Measurements from ENCODE around the gene TRAPPC3L.
"Not testable (repeated sequence)": the region's sequence is repeated elsewhere in the genome, so short reads cannot be mapped to it uniquely, and the experiment has no call there.

The TRAPPC3L gene

DNA sequence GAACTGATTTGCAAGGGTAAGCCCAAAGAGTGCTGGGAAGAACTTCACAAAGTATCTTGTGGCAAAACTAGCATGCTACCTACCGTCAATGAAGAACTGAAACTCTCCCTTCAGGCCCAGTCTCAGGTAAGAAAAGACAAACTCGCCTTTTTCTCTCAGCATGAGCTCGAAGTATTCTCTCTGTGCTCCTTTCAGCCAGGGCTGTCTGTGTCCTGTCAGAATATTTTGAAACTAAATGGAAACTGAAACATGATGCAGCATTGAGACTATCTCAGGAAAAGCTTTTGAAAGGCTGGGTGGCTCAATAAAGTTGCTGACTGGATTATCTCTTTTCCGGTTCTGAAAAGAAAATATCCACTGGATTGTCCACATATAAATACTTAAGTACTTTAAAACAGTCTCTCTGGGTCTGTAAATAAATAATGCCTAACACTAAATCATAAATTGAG is 33.3 kb downstream of the TRAPPC3L start:
- DNase-seq = no peak

DNA sequence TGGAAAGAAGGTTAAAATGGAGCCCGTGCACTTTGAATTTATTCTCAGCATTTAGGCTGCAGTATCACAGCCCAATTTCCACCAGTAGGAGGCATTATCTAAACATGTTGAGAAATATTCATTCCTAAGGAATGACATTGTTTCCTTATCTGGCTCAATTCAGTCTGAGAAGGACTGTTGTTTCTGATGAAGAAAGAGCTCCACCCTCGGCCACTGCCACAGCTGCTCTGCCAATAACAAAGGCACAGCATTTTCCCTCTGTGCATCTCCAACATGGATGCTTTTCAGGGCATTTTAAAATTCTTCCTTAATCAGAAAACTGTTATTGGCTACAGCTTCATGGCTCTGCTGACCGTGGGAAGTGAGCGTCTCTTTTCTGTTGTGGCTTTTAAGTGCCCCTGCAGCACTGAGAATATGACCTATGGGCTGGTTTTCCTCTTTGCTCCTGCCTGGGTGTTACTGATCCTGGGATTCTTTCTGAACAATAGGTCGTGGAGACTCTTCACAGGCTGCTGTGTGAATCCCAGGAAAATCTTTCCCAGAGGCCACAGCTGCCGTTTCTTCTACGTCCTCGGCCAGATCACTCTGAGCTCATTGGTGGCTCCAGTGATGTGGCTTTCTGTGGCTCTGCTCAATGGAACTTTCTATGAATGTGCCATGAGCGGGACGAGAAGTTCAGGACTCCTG is 33.9 kb downstream of the TRAPPC3L start, which contains the start of gene CALHM5:
Gene CALHM5 (plus strand): TSS at position 216 of the 687 bp plus-strand sequence. CDS start 58 bp downstream, at position 274.
- DNase-seq = peak; percentile 92

DNA sequence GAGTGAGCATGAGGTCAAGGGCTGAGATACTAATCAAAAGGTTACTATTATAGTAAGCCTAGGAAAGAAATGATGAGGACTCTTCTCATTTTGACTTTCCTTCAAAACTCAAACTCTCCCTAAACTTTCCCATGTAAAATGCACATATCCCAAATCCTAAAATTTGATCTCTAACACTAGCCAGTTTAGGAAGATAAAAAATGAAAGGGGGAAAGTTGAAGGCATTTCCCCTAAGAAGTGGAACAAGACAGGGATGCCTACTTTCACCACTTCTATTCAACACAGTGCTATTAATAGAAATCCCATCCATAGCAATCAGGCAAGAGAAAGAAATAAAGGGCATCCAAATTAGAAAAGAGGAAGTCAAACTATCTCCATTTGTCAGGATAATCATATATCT is 37.0 kb downstream of the TRAPPC3L start:
- no peak for DNase-seq

DNA sequence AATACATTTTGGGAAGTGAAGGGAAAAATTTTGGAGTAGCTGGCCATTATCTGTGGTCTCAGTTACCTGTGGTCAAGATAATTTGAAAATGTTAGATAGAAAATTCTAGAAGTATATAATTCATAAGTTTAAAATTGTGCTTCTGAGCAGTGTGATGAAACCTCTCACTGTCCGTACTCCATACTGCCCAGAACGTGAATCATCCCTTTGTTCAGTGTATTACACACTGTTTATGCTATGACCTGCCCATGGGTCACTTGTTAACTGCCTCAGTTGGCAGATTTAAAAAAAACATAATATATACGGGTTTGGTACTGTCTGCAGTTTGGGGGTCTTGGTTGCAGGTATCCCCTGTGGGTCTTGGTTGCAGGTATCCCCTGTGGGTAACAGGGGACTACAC is 38.2 kb downstream of the TRAPPC3L start:
- peak; percentile 64 for DNase-seq

DNA sequence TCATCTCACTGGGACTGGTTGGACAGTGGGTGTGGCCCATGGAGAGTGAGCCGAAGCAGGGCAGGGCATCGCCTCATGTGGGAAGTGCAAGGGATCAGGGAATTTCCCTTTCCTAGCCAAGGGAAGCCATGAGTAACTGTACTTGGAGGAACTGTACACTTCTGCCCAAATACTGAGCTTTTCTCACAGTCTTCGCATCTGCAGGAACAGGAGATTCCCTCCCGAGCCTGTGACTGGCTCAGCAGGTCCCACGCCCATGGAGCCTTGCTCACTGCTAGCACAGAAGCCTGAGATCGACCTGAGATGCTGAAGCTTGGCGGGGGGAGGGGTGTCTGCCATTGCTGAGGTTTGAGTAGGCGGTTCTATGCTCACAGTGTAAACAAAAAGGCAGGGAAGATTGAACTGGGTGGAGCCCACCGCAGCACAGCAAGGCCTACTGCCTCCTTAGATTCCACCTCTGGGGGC is 44.5 kb downstream of the TRAPPC3L start:
- DNase-seq = no peak

DNA sequence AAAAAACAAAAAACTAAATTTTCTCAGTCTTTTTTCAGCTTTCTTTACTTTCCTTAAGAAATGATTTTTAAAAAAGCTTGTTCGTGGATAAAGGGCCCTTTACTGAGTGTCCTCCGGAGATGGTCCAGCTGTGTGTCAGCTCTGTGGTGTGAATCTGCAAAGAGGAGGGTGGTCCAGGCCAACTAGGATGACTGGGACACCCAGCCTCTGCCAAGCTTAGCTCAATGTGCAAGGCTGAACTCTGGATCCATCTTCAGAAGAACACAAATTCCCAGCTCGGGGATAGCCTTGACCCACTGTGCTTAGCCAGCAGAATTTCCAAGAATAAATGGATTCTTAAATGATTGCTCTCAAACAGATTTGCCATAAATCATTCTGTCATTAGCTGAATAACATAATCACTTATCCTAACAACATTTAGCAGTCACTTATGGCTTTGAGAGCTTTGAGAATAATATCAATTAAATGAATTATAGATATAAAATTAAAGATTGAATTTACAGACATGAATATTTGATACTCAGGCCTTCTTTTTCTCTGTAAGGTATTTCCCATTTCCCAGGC is 48.3 kb downstream of the TRAPPC3L start:
- no peak for DNase-seq

DNA sequence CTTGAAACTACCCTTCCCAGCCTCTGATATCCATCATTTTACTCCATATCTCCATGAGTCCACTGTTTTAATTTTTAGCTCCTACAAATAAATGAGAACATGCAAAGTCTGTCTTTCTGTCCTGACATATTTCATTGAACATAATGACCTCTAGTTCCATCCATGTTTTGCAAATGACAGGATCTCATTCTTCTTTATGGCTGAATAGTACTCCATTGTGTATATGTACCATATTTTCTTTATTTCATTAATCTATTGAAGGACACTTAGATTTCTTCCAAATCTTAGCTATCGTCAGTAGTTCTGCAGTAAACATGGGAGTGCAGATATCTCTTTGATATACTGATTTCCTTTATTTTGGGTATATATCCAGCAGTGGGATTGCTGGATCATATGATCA is 50.3 kb downstream of the TRAPPC3L start:
- DNase-seq = not testable (repeated sequence)

DNA sequence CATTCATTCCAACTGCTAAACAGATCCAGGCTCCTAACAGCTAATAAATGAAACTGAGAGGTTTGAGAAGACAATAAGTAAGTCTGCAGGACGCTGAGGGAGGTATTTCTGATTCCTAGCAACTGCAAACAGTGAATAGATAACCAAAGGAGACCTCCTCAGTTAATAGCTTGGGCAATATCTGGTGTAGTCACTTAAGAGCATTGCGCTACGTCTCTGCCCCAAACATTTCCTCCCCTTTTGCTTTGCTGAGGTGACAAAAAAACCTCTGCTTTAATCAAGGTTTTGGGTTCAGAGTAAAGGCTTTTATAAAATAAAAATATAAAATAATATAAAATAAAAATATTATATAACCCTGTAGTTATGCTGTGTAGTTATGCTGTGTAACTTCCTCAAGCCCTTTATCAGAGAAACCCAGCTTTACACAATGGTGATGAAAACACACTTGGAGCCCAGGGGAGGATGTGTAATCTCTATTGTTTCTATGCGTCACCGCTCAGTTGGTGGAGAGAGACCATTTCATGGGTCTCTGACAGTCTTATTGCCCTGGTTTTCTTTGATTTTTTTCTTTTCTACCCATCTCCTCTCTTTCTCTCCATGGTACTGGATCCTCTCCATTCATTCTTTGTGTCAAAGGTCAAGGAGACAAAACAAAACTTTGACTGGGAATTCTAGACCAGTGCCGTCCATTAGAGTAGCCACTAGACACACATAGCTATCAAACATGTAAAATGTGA is 53.0 kb downstream of the TRAPPC3L start:
- DNase-seq = no peak

DNA sequence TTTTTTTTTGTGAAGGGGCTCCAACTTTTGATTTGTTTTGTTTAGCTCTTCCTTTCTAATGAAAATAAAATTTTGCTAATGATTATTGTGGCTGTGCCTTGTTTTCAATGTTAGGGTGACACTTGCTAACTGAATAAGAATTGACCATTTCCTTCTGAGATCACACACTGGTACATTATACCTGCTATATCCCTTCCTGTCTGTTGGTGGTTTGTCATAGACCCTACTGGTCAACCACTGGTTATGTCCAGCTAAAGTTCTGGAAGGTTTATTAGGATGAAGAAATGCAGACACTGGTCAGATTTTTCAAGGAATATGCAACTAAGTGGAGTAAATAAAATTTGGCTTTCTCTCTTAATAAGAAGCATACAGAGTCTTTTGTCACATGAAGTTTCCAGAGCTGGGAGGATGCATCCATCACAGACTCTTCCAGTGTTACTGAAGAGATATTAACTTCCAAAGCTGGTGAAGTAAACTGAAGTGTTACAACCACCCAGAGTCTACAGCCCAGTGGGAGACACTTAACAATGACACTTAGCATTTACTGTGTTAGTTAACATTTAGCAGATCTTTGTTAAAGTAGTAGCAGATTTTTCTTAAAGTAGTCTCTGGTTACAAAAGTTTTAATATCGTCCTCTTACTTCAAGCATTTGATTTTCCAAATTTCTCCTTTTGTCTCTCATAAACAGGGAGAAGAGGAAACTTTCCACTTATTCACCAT is 53.7 kb downstream of the TRAPPC3L start:
- no peak for DNase-seq

DNA sequence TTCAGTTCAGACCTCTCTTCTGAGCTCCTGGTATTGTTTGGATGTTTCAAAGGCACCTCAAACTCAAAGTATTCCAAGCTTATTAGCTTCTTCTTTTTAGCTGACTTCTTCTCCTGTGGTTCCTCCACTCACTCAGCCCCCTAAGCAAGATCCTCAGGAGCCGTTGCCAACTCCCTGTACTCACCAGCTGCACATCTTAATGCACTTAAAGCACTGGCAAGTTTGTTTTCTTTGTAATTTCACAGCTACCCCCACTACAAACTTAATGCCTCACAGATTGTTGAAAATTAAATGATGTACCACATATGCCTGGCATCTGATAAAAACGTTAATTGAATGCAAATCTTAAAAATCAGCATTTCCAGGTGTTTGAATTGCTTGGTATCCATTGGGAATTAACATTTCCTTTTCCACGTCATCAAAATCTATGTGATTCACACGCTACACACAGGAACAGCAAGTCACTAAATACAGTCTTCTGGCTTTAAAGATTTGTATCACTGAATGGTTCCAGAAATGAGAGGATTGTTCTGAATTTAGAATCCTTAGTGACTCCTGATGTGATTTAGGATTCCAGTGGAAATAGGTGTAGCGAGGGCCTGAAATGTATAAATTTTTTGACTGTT is 59.8 kb downstream of the TRAPPC3L start:
- no peak for DNase-seq

DNA sequence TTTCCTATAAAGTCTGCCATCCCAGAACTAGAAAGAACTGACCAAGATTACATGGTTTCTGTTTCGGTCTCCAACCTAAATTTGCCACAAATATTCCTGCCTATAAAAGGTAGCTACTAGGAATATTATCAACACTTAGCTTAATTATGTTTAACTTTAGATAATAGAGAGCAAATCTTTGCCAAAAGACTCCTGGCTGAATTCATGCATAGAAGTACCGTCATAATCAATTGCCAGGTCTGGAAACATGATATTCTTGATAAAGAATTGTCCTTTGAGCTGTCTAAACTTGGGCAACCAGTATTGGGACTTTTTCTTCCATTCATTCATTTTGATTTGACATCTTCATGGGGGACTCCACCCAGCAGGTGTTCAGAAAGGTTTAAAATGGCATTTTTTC is 61.9 kb downstream of the TRAPPC3L start:
- no peak for DNase-seq

DNA sequence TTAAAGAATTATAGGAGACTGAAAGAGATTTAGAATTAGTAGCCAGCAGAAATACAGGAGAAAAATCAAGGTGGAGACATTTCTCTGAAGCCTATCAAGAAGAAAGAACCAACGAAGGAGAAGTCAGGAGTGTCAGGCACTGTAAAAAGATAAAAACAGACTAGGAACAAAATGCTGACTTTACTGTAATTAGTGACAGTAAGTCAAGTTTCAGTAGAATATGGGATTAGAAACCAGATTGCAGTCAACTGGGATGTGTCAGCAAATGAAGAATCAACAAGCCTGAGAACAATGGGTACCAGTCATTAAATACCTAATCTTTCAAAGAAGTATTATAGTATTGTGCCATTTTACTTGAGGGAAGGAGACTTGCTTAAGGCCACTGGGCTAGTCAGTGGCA is 62.7 kb downstream of the TRAPPC3L start:
- DNase-seq = no peak

DNA sequence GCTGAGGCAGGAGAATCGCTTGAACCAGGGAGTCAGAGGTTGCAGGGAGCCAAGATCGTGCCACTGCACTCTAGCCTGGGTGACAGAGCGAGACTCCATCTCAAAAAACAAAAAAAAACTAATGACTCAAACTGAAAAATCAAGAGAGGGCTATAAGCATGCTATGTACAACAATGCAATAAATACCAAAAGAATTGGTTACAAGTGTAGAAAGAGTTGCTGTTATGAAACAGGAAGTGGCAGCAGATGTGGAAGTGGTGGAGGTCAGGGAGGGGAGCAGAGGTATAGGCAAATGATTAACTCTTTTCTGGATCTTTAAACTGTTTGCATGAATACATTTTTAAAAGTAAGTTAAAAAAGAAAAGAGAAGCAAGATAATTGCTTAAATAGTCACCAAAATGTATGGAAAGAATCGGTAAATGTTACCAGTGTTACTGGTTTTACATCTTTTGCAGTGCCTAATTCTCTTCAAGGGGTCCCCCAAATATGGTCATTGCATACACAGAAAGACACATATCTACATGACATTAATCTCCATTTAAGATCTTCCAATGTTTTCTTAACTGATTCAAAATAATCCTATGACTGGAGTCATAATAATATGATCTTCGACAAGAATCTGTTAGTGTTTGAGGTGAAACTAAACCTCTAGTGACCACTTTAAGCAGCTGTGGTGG is 69.3 kb downstream of the TRAPPC3L start:
- peak; percentile 36 for DNase-seq

DNA sequence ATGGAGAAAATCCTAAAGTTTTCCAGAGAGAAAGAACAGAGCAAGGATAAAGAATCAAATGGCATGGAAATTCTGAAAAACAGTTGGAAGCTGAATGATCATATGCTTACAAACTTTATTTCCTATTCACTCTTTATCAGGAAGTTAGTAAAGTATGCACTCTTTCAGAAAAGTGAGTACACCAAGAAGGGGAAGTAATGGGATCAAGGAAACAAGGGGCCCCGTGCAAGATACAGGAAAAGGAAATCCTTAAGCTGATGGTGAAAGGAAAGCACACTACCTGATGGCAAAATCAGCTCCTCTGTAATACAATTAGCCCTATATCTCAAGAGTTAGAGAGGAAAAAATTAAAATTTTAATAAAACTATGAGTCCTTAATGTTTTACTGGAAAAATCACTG is 70.3 kb downstream of the TRAPPC3L start:
- DNase-seq = no peak

DNA sequence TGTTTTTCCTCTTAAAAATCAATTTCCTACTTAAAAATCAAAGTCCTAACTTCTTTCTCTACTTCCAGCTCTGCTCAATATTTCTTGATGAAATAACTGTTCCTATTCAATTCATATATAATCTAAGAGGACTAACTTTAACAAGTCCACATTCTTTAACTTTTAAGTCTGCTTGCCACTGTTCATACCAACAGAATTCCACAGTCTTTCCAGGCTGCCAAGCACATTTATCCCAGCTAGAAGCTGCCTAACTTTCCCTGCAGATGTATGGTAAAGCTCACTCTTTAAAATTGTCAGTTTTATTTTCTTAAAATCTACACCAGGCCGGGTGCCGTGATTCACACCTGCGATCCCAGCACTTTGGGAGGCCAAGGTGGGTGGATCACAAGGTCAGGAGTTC is 72.8 kb downstream of the TRAPPC3L start:
- DNase-seq = no peak

DNA sequence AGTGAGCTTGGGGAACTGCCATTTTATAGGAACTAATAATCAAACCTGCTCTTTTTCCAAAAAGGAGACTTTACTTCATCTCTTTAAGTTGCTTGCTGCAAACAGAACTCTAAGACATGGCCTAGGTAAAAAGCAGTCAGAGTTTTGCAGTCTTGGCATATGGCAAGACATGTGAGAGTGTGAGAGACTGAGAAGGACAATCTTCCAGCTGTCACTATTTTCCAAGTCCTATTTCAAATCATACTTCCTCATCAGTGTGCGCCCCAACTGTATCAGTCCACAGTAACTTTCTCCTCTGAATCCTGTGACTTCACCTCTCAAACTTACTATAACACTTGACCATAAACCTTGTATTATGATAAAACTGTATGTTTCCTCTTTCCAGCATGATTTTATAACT is 74.0 kb downstream of the TRAPPC3L start:
- DNase-seq = no peak

DNA sequence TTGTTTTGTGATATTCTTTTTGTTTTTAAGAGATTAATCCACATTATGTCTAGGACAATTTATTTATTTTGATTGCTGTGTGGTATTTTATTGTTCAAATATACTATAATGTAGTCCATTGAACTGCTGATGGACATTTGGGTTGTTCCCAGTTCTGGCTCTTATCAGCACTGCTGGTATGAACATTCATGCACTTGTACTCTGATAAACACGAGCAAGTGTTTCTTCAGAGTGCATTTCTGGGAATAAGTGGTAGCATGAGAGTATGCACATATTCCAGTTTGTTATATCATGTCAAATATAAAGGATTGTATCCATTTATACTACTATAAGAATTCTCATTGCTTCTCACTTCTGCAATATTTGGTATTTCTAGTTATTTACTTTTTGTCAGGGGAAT is 77.2 kb downstream of the TRAPPC3L start:
- no peak for DNase-seq

DNA sequence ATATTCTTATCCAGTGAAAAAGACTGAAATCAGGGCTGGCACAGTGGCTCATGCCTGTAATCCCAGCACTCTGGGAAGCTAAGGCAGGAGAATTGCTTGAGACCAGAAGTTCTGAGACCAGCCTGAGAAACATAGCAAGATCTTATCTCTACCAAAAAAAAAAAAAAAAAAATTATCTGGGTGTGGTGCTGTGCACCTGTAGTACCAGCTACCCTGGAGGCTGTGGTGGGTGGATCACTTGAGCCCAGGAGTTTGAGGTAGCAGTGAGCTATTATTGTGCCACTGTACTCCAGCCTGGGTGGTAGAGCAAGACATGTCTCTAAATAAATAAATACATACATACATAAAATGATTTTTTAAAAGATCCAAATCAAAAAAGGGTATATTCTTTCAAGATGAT is 78.0 kb downstream of the TRAPPC3L start:
- no peak for DNase-seq

DNA sequence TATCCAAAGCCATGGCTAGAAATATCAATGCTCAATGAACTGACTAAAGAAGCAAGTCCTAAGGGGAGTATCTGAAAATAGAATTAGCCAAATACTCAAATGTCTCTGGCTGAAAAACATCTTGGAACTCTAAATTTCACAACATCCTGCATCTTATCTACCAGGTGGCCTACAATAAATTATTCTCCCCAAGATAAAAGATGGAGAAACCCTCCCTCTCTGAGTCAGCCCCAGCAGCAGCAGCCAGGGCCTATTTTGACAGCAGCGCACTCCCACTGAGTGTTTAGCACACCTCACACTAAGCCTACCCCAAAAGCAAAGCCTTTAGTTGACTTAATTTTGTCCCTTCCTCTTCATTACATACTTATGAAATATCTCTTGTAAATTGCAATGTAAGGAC is 78.4 kb downstream of the TRAPPC3L start:
- DNase-seq = no peak

DNA sequence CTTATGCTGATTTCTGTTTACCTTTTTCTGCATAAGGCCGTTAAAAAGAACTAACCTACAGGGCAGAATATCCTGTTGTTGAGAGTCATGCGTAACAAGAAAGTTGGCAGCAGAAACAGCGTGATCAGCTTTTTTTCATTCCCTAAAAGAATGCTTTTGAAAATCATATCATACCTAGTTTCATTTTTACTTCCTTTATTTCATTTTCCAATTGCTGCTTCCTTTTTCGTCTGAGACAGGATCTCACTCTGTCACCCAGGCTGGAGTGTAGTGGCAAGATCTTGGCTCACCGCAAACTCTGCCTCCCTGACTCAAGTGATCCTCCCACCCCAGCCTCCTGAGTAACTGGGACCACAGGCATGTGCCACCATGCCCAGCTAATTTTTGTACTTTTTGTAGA is 80.2 kb downstream of the TRAPPC3L start:
- no peak for DNase-seq

DNA sequence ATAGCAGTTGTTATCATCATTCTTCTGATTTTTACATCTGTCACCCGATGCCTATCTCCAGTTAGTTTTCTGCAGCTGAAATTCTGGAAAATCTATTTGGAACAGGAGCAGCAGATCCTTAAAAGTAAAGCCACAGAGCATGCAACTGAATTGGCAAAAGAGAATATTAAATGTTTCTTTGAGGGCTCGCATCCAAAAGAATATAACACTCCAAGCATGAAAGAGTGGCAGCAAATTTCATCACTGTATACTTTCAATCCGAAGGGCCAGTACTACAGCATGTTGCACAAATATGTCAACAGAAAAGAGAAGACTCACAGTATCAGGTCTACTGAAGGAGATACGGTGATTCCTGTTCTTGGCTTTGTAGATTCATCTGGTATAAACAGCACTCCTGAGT is 82.2 kb downstream of the TRAPPC3L start:
- no peak for DNase-seq

All from HCEC 1CT (cell line).